Measurements from ENCODE around the gene KANSL2. TPM values are rescaled to one million over a fixed set of nuclear protein-coding genes. Genes with fewer than 3 reads are reported as not detected.

KANSL2 gene
- total RNA-seq, 4 donors from 2014 or later: 12.7 to 80.8 (median 39.7) TPM

DNA sequence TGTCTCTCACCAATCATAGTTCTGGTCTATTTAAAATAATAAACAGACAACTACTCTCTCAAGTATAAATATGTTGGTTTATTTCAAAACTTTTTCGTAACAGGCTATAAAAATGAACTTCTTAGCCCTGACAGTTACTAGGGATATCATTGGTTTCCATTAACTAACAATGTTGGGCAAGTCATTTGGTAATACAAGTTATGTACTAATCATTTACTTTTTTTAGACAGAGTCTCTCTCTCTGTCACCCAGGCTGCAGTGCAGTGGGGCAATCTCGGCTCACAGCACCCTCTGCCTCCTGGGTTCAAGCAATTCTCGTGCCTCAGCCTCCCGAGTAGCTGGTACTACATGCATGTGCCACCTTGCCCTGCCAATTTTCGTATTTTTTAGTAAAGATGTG is 14.6 kb upstream of the KANSL2 start:
- Histone ChIP-seq H3K9me3 (no peaks in the 10 kb centered on the region), H3K4me3 (no peak overlapping the region), H3K36me3 (peaks cover 0 to 81% (median 35%) of the 10 kb centered on the region in 4 donors), H3K27me3 (no peaks in the 10 kb centered on the region), H3K4me1 (peaks cover 0 to 1% (median 0%) of the 10 kb centered on the region in 4 donors), H3K27ac (no peak overlapping the region)
- WGBS, 2 donors (ENCODE audit: low coverage in 1 of 2): 97 to 100% methylated on average over 1 to 5 of the region's 5 CpGs
- intact Hi-C loops (cut with DNase I; ENCODE audit: low total_unique reads) (no loop called here), in situ Hi-C loops (cut with MboI; ENCODE audit: low pct_ligation_motif_present in 1 of 4, low pct_unique_long_range_greater_than_20kb in 1 of 4, low sequenced_read_pairs in 3 of 4) (no loop called here)
- TF ChIP-seq POLR2A (IDR thresholded peaks at IDR 0.05) (no peak), POLR2AphosphoS5 (IDR thresholded peaks at IDR 0.05) (no peak)
- TF ChIP-seq, protein P1, sequence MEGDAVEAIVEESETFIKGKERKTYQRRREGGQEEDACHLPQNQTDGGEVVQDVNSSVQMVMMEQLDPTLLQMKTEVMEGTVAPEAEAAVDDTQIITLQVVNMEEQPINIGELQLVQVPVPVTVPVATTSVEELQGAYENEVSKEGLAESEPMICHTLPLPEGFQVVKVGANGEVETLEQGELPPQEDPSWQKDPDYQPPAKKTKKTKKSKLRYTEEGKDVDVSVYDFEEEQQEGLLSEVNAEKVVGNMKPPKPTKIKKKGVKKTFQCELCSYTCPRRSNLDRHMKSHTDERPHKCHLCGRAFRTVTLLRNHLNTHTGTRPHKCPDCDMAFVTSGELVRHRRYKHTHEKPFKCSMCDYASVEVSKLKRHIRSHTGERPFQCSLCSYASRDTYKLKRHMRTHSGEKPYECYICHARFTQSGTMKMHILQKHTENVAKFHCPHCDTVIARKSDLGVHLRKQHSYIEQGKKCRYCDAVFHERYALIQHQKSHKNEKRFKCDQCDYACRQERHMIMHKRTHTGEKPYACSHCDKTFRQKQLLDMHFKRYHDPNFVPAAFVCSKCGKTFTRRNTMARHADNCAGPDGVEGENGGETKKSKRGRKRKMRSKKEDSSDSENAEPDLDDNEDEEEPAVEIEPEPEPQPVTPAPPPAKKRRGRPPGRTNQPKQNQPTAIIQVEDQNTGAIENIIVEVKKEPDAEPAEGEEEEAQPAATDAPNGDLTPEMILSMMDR (IDR thresholded peaks at IDR 0.05): no peak
- no peak for DNase-seq

DNA sequence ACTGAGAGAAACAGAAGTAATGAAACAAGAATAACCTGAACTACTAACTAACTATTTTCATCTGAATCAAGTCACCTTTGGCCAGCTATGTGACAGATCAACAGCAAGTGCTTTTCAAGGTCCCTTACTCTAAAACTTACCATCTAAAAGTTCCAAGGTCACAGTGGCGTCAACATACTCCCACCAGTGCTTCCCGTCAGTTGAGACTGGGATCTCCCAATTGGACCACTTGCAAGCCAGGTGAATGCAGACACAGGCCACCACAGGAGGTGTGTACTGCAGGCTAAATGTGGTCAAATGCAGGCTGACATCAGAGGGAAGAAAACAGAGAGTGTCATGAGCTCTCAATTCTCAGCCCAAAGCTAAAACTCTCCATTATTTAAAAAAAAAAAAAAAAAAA is 13.8 kb upstream of the KANSL2 start:
- WGBS, 2 donors (ENCODE audit: low coverage in 1 of 2): 80 to 97% methylated on average over 1 to 2 of the region's 2 CpGs
- intact Hi-C loops (cut with DNase I; ENCODE audit: low total_unique reads): no loop called here

DNA sequence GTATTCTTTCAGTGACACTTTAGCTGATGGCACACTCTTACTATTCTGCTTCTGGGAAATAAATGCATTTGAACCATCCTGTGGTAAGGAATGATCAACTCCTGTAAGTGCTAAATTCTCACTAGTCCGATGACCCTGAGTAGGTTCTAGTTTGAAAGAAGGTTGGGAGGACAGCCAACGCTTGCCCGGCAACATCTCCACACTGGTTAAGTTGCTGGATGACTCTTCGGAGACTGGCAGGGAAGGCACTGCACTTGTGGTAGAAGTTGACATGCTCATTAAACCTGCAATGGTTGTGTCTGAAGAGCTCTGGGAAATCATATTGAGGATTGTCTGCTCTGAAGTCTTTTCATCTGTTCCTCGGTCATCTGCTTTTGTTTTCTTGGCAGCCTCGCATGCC is 12.0 kb upstream of the KANSL2 start:
- Histone ChIP-seq H3K4me1 (peaks cover 0 to 3% (median 0%) of the 10 kb centered on the region in 4 donors), H3K27ac (no peak overlapping the region), H3K4me3 (no peak overlapping the region), H3K9me3 (no peaks in the 10 kb centered on the region), H3K36me3 (peaks cover 0 to 69% (median 32%) of the 10 kb centered on the region in 4 donors), H3K27me3 (no peaks in the 10 kb centered on the region)
- intact Hi-C loops (cut with DNase I; ENCODE audit: low total_unique reads): loop anchor here (5.0 kb wide), 1 partner anchor 1713 kb away; no protein-coding TSS in a partner anchor
- 93 to 100% methylated on average over 2 to 6 of the region's 6 CpGs for WGBS, 2 donors (ENCODE audit: low coverage in 1 of 2)
- no peak for DNase-seq
- in situ Hi-C loops (cut with MboI; ENCODE audit: low pct_ligation_motif_present in 1 of 4, low pct_unique_long_range_greater_than_20kb in 1 of 4, low sequenced_read_pairs in 3 of 4): no loop called here
- TF ChIP-seq POLR2A (IDR thresholded peaks at IDR 0.05): no peak
- no peak for TF ChIP-seq EP300 (IDR thresholded peaks at IDR 0.05; ENCODE audit: low read depth)

More for the DNA sequence above, 13.8 kb upstream of the KANSL2 start:
- Histone ChIP-seq H3K4me3 (no peak overlapping the region), H3K9me3 (no peaks in the 10 kb centered on the region), H3K27me3 (no peaks in the 10 kb centered on the region), H3K27ac (no peak overlapping the region), H3K4me1 (peaks cover 0 to 3% (median 0%) of the 10 kb centered on the region in 4 donors), H3K36me3 (peaks cover 0 to 84% (median 35%) of the 10 kb centered on the region in 4 donors)
- no peak for DNase-seq
- in situ Hi-C loops (cut with MboI; ENCODE audit: low pct_ligation_motif_present in 1 of 4, low pct_unique_long_range_greater_than_20kb in 1 of 4, low sequenced_read_pairs in 3 of 4): no loop called here
- TF ChIP-seq POLR2AphosphoS5 (IDR thresholded peaks at IDR 0.05): no peak
- TF ChIP-seq POLR2A (IDR thresholded peaks at IDR 0.05): no peak
- no peak for TF ChIP-seq EP300 (IDR thresholded peaks at IDR 0.05; ENCODE audit: low read depth)
- TF ChIP-seq, protein P1 (IDR thresholded peaks at IDR 0.05): no peak

DNA sequence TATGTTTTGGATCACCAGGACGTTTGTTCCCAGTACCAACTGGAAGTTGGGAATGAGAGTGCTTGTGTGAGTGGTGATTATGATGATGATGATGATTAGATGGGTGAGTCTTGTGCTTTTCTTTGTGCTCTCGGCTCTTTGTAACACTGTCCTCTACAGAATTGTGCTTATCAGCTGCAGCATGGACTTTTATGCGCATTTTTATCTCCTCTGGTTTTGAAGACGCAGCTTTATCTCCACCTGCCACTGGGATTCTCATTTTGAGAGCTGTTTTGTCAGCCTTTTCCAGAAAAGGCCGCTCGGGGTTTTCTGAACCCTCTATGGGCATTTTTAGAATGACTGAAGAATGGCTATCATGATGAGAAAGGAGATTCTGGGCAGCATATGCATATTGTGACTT is 11.5 kb upstream of the KANSL2 start:
- DNase-seq: no peak
- H3K27ac ChIP-seq: no peak overlapping the region
- TF ChIP-seq POLR2A (IDR thresholded peaks at IDR 0.05) (no peak), POLR2AphosphoS5 (IDR thresholded peaks at IDR 0.05) (no peak), EP300 (IDR thresholded peaks at IDR 0.05; ENCODE audit: low read depth) (no peak)
- TF ChIP-seq, protein P1 (IDR thresholded peaks at IDR 0.05): no peak
- in situ Hi-C loops (cut with MboI; ENCODE audit: low pct_ligation_motif_present in 1 of 4, low pct_unique_long_range_greater_than_20kb in 1 of 4, low sequenced_read_pairs in 3 of 4) (no loop called here), intact Hi-C loops (cut with DNase I; ENCODE audit: low total_unique reads) (loop anchor here (5.0 kb wide), 1 partner anchor 1714 kb away; no protein-coding TSS in a partner anchor)
- peaks cover 0 to 64% (median 30%) of the 10 kb centered on the region in 4 donors for H3K36me3 ChIP-seq
- no peaks in the 10 kb centered on the region for H3K9me3 ChIP-seq
- 88 to 94% methylated on average over 5 to 6 of the region's 6 CpGs for WGBS, 2 donors (ENCODE audit: low coverage in 1 of 2)
- no peaks in the 10 kb centered on the region for H3K27me3 ChIP-seq
- no peak overlapping the region for H3K4me3 ChIP-seq
- H3K4me1 ChIP-seq: peaks cover 0 to 3% (median 0%) of the 10 kb centered on the region in 4 donors

All from transverse colon (tissue), 4 donors.